Ovary (tissue), 3 donors: Measurements from ENCODE around the gene ASB4.

Experiments used
- CTCF ChIP-seq, 3 donors: fragments of 450-650 bp in 2 of 3; fragments of 200-600 bp in 1 of 3; IDR thresholded peaks; one replicate each; pipeline versions ENCODE4 v1.5.1 to v1.8.0; 2016 to 2022; ENCODE audit warnings: antibody characterized with exemption in 3 of 3, mild to moderate bottlenecking in 1 of 3
- EP300 ChIP-seq: sonication (generic); formaldehyde crosslinking; IDR thresholded peaks from one replicate; pipeline ENCODE4 v1.6.1; 2017; ENCODE audit warnings: antibody characterized with exemption
- POLR2A ChIP-seq: fragments of 450-650 bp; IDR thresholded peaks from one replicate; pipeline ENCODE4 v1.6.1; 2017; ENCODE audit warnings: antibody characterized with exemption, mild to moderate bottlenecking, moderate library complexity
- donor health status: DM: no; HTN: no; CAD: no.

GRCh38 chr7:95582578-95583293 is 97.0 kb downstream of the ASB4 start:
- TF ChIP-seq POLR2A (no peak), CTCF (IDR thresholded peaks at IDR 0.05) (no peak), EP300 (no peak)
